ENCODE results near the gene PISD. TPM values are rescaled to one million over a fixed set of nuclear protein-coding genes. Genes with fewer than 3 reads are reported as not detected.
"Not testable (repeated sequence)": the region's sequence is repeated elsewhere in the genome, so short reads cannot be mapped to it uniquely, and the experiment has no call there.

PISD gene
- 71.6 TPM for total RNA-seq

DNA sequence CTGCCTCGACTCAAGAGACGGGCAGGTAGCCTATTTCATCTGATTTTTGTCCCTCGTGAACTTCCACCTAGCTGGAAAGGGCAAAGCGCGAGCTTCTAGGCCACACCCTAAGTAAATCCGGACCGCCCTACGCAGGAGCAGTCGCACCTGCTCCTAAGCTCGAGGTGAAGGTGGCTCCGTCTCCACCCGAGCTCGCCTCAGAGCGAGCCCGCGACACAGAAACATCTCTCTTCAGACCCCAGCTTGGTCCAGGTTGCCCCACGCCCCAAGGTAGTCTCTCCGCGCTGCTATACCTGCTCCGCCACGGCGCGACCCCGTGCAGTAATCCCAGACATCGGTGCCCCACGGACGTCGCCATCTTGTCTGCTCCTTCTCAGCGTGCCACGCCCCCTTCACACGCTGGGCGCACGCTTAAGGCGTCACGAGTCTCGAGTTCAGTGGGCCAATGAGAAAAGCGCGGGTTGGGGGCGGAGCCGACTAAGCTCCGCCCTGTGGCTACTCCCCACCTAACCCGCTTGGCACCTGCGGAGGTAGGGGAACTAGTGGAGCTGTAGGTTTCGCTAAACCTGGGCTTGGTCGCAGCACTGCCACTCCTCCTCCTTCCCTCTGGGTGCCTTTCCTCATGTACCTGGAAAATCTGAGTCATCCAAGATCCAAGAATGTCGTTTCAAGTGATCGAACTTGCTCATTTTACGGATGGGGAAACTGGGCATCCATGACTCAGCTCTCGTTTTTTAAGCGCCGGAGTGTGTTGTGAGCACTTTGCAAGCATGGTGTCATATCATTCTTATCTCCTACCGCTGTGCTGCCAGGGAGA lies at the start of gene PISD:
Gene PISD (minus strand): TSS at position 365 of the 817 bp plus-strand sequence. CDS start 7 bp downstream, at position 358.
- peak; percentile 96 to 98 (median 97) for DNase-seq (ENCODE audit: low read depth in 2 of 3, low spot score in 2 of 3)

DNA sequence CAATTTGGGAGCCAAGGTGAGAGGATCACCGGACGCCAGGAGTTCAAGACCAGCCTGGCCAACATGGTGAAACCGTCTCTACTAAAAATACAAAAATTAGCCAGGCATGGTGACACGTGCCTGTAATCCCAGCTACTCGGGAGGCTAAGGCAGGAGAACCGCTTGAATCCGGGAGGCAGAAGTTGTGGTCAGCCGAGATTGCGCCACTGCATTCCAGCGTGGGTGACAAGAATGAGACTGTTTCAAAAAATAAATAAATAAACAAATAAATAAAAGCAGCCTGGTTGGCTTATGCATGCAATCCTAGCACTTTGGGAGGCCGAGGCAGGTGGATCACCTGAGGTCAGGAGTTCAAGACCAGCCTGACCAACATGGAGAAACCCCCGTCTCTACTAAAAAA lies 49.2 kb upstream of the PISD start:
- DNase-seq (ENCODE audit: low read depth in 2 of 3, low spot score in 2 of 3): not testable (repeated sequence)

GRCh38 chr22:31707519-31707918 lies 45.5 kb upstream of the PISD start:
- no peak for DNase-seq (ENCODE audit: low read depth in 2 of 3, low spot score in 2 of 3)

DNA sequence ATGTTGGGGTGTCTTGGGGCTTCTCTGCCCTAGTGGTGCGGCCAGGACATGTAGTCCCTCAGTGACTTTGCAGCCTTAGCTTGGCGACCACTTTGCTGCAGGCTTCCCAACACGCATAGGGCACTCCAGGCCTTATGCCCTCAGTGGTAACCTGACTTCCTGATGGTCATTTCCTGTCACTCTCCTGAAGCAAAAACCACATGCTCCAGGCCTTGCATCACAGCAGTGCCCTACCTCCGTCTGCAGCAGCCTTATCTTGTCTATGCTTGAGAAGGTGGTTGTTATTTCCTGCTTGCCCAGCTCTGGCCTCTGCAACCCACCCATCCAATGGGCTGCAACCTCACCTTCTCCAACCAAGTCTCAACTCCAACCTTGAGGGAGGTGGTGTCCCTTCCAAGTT lies 33.4 kb upstream of the PISD start:
- DNase-seq (ENCODE audit: low read depth in 2 of 3, low spot score in 2 of 3): no peak

GRCh38 chr22:31694046-31694445 lies 32.0 kb upstream of the PISD start:
- DNase-seq (ENCODE audit: low read depth in 2 of 3, low spot score in 2 of 3): not testable (repeated sequence)

GRCh38 chr22:31692186-31692886 lies 30.3 kb upstream of the PISD start:
- DNase-seq (ENCODE audit: low read depth in 2 of 3, low spot score in 2 of 3): peak in 2 of 3 donors; percentile 18 to 40

DNA sequence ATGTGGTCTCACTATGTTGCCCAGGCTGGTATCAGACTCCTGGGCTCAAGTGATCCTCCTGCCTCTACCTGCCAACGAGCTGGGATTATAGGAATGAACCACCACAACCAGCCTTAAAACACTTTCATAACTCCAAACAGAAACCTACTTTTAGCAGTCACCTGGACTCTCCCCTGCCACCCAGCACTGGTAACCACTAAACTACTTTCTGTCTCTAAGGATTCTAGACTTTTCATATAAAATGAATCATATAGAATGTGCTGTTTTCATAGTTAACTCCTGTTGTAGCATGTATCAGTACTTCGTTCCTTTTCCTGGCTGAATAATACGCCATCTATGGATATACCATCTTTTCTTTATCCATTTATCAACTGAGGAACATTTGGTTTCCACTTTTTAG lies 29.4 kb upstream of the PISD start:
- DNase-seq (ENCODE audit: low read depth in 2 of 3, low spot score in 2 of 3): no peak

- no peak for DNase-seq (ENCODE audit: low read depth in 2 of 3, low spot score in 2 of 3)
Observed at GRCh38 chr22:31683181-31684105, 21.4 kb upstream of the PISD start.

DNA sequence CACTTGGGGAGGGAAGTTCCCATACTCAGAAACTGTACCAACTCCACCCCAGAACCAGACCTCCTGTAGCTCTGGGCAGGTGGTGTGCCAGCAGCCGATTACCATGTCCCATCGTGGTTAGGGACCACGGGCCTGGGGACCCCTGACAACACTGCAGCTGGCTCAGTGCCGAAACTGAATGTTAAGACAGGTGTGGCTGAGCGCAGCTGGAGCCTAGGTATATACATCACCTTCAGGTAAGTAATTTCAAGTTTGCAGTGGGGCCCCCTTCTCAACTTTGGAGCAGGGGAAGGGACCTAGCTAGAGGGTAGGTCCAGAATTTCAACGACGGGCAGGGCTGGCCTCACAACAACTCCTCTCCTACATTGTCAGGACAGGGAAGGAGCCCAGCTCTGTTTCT lies 20.7 kb upstream of the PISD start:
- DNase-seq (ENCODE audit: low read depth in 2 of 3, low spot score in 2 of 3): no peak

GRCh38 chr22:31681349-31682345 lies 19.6 kb upstream of the PISD start:
- DNase-seq (ENCODE audit: low read depth in 2 of 3, low spot score in 2 of 3): no peak

GRCh38 chr22:31680861-31681341 lies 18.9 kb upstream of the PISD start:
- DNase-seq (ENCODE audit: low read depth in 2 of 3, low spot score in 2 of 3): no peak

GRCh38 chr22:31678748-31679147 lies 16.7 kb upstream of the PISD start:
- DNase-seq (ENCODE audit: low read depth in 2 of 3, low spot score in 2 of 3): no peak

DNA sequence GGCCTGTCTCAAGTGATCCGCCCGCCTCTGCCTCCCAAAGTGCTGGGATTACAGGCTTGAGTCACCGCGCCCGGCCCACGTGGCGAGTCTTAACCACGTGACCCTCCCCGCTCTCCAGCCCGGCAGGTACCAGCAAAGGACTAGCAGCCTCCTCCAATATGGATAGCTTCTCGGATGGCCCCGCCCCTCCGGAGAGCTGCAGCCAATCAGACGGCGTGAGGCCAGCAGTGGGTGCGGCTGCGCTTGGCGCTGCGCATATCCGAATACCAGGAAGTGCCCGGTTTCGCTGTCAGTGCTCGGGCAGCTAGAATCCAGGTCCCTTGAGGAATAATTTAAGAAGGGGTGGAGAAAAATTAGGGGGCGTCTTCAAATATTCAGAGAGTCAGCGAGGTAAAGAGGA lies 14.7 kb upstream of the PISD start:
- DNase-seq (ENCODE audit: low read depth in 2 of 3, low spot score in 2 of 3): peak; percentile 73 to 93 (median 92)

GRCh38 chr22:31674219-31674618 lies 12.2 kb upstream of the PISD start:
- DNase-seq (ENCODE audit: low read depth in 2 of 3, low spot score in 2 of 3): peak in 1 of 3 donors; percentile 33

DNA sequence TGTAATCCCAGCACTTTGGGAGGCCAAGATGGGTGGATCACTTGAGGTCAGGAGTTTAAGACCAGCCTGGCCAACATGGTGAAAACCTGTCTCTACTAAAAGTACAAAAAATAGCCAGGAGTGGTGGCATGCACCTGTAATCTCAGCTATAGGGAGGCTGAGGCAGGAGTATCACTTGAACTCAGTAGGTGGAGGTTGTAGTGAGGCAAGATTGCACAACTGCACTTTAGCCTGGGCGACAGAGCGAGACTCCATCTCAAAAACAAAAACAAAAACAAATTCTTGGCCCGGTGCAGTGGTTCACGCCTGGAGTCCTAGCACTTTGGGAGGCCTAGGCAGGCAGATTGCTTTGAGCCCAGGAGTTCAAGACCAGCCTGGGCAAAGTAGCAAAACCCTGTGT lies 6.8 kb upstream of the PISD start:
- not testable (repeated sequence) for DNase-seq (ENCODE audit: low read depth in 2 of 3, low spot score in 2 of 3)

DNA sequence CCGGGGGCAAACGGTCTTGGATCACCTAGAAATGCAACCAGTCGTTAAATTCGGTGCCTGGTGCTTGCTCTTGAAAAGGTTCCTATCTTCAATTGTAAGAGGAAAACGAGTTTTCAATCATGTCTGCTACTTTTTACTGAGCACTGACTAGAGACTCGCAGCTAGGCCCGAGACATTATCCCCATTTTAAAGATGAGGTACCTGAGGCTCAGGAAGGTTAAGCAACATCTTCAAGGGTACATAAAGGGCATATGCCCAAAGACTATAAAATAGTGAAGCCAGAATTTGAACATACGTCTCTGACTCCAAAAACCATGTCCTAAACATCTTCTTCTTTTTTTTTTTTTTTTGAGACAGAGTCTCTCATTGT lies 638 bp upstream of the PISD start:
- no peak for DNase-seq (ENCODE audit: low read depth in 2 of 3, low spot score in 2 of 3)

GRCh38 chr22:31660860-31661341 lies 1.1 kb downstream of the PISD start:
- not testable (repeated sequence) for DNase-seq (ENCODE audit: low read depth in 2 of 3, low spot score in 2 of 3)

DNA sequence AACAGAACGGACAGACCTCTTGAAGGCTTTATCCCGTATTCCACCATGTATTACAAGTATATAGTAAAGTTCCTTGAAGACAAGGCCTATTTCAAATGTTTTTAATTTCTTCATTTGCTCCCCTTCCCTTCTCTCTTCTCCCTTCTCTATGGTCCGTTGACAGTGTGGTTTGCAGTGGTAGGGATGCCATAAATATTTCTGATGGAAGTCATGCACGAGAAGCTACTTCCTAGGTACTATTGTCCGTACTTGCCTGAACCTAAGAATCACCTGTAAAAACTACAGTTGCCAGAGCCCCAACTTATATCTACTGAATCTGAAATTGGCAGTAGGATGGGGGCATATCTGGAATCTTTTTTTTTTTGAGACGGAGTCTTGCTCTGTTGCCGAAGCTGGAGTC lies 2.8 kb downstream of the PISD start:
- DNase-seq (ENCODE audit: low read depth in 2 of 3, low spot score in 2 of 3): no peak

DNA sequence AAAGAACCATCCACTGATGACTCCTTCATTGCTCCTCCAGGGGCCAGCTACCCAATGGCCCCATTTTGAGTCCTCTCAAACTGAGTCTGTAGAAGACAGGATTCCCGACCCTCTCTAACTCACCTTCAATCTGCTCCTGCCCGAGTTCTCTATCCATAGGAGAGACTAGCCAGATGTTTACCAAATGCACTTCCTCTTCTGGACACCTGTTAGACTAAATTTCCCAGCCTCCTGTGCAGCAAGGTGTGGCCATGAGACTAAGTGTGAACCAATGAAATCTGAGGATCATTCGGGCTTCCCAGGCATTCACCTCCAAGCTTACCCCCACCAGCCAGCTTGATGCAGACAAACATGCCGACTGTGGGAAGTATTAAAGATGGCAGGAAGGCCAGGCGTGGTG lies 7.6 kb downstream of the PISD start:
- DNase-seq (ENCODE audit: low read depth in 2 of 3, low spot score in 2 of 3): no peak
